Transverse colon (tissue), 4 donors: ENCODE results near the gene DYNC1I1.

Source experiments
- POLR2A ChIP-seq: fragments of 450-650 bp; IDR thresholded peaks from one replicate; pipeline ENCODE4 v1.6.1; 2016; ENCODE audit warnings: antibody characterized with exemption, mild to moderate bottlenecking, moderate library complexity
- POLR2AphosphoS5 ChIP-seq, 3 donors: sonication (generic); formaldehyde crosslinking; IDR thresholded peaks; one replicate each; pipeline ENCODE4 v1.6.1; 2016; ENCODE audit warnings: antibody characterized with exemption in 3 of 3
- TF ChIP-seq, protein P1 (sequence below), 5 experiments: fragments of 200-600 bp in 3 of 5; fragments of 450-650 bp in 2 of 5; sonication (generic) in 3 of 5; IDR thresholded peaks; 1 replicate in 2 of 5; 2 replicates in 3 of 5; pipeline ENCODE4 v1.5.1; 2016 to 2017; ENCODE audit warnings: antibody characterized with exemption in 5 of 5, inconsistent platforms in 3 of 5, mild to moderate bottlenecking in 2 of 5, moderate library complexity in 1 of 5

- TF ChIP-seq, protein P1, sequence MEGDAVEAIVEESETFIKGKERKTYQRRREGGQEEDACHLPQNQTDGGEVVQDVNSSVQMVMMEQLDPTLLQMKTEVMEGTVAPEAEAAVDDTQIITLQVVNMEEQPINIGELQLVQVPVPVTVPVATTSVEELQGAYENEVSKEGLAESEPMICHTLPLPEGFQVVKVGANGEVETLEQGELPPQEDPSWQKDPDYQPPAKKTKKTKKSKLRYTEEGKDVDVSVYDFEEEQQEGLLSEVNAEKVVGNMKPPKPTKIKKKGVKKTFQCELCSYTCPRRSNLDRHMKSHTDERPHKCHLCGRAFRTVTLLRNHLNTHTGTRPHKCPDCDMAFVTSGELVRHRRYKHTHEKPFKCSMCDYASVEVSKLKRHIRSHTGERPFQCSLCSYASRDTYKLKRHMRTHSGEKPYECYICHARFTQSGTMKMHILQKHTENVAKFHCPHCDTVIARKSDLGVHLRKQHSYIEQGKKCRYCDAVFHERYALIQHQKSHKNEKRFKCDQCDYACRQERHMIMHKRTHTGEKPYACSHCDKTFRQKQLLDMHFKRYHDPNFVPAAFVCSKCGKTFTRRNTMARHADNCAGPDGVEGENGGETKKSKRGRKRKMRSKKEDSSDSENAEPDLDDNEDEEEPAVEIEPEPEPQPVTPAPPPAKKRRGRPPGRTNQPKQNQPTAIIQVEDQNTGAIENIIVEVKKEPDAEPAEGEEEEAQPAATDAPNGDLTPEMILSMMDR (IDR thresholded peaks at IDR 0.05): no peak
- TF ChIP-seq POLR2A (no peak), POLR2AphosphoS5 (IDR thresholded peaks at IDR 0.05) (no peak)
Observed at GRCh38 chr7:95804052-95804451, 31.7 kb downstream of the DYNC1I1 start.
